Stomach (tissue), 4 donors: ENCODE results near the gene FJX1.

Experiments used
- POLR2A ChIP-seq, 4 donors: fragments of 450-650 bp; IDR thresholded peaks; one replicate each; pipeline ENCODE4 v1.6.1; 2016; ENCODE audit warnings: antibody characterized with exemption in 4 of 4, control low read depth in 2 of 4, mild to moderate bottlenecking in 1 of 4, moderate library complexity in 1 of 4
- TF ChIP-seq, protein P1 (sequence below), 7 experiments: fragments of 450-650 bp in 4 of 7; fragments of 200-600 bp in 3 of 7; sonication (generic) in 3 of 7; IDR thresholded peaks; one replicate each; pipeline ENCODE4 v1.5.1; 2016 to 2019; ENCODE audit warnings: antibody characterized with exemption in 7 of 7, control low read depth in 2 of 7, mild to moderate bottlenecking in 1 of 7

DNA sequence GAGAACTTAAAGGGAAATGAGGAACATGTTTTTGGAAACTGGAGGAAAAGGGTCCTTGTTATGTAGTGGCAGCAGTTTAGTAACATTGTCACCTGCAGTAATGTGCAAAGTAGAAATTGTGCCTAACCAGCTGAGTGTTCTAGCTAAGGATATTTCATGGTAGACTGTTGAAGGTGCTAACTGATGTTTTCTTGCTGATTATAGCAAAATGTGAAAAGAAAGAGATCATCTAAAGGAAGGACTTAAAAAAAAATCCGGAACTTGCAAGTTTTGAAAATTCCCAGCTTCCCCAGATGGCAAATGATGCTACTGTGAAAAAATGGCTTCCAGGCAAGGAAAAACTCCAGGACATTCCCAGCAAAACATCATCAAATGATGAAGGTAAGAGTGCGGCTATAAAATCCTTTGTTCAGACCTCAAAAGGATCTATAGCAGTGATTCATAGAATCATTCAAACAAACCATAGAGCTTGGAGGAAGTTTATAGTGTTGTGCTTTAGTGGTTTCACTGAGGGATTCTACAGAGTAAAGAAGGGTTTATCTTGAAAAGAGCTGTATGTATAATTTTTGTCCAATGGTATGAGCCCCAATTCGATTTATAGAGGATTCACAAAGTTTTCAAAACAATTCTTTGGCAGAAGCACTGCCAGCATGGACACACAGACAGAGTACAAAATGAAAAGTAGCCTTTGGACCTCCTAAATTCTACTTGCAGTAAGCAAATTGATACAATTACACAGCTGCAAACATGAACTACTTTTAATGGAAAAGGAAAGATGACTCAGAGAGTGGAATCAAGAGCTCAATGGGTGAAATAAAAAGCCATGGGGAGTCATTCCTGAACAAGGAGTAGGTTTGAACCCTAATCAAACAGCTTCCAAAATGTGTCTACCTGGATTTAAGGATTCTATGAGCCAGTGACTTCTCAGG lies 40.0 kb downstream of the FJX1 start:
- TF ChIP-seq, protein P1, sequence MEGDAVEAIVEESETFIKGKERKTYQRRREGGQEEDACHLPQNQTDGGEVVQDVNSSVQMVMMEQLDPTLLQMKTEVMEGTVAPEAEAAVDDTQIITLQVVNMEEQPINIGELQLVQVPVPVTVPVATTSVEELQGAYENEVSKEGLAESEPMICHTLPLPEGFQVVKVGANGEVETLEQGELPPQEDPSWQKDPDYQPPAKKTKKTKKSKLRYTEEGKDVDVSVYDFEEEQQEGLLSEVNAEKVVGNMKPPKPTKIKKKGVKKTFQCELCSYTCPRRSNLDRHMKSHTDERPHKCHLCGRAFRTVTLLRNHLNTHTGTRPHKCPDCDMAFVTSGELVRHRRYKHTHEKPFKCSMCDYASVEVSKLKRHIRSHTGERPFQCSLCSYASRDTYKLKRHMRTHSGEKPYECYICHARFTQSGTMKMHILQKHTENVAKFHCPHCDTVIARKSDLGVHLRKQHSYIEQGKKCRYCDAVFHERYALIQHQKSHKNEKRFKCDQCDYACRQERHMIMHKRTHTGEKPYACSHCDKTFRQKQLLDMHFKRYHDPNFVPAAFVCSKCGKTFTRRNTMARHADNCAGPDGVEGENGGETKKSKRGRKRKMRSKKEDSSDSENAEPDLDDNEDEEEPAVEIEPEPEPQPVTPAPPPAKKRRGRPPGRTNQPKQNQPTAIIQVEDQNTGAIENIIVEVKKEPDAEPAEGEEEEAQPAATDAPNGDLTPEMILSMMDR (IDR thresholded peaks at IDR 0.05): no peak
- no peak for TF ChIP-seq POLR2A (IDR thresholded peaks at IDR 0.05)
